K562 (cell line): ENCODE results near the gene INMT. TPM values are rescaled to one million over a fixed set of nuclear protein-coding genes. Genes with fewer than 3 reads are reported as not detected.

Source experiments
- ATAC-seq: fragments of 200-7000 bp; cut with Tn5 transposase; 3 replicates; pipeline ENCODE4 v1.9.1; 2020; ENCODE audit warnings: moderate library complexity
- BruUV-seq: library from RNA; stranded (reverse); fragments of 400-500 nt; replicated peaks from 2 replicates; lab custom pipeline; 2021; lab: Mats Ljungman, UMichigan
- CTCF ChIA-PET: fragments of 300-600 bp; formaldehyde crosslinking; extraction: SDS; loops from one replicate; lab custom pipeline; 2021; ENCODE audit warnings: low intra/inter-chr PET ratio; lab: Yijun Ruan, JAX
- POLR2A ChIA-PET: fragments of 300-600, 350-650 bp; sonication (Branson Sonifier 250); formaldehyde crosslinking; extraction: SDS; loops from one replicate; lab custom pipeline; 2021; ENCODE audit warnings: antibody characterized with exemption, inconsistent platforms; lab: Yijun Ruan, JAX
- DNase-seq, 4 experiments: peaks; one replicate each; pipeline versions ENCODE4 v3.0.0 to v3.0.0-alpha.2; 2011 to 2018; ENCODE audit warnings: low spot score in 3 of 4, mixed read lengths in 3 of 4; ENCODE audit errors: extremely low read depth in 1 of 4
- FAIRE-seq: peaks from 2 replicates; lab custom pipeline; 2011; peaks lifted over from hg19 to GRCh38; lab: Jason Lieb, UNC
- H2AFZ ChIP-seq: 2 replicates; pipeline ENCODE4 v1.6.0; 2011; ENCODE audit warnings: low read depth, low read length, control low read depth, inconsistent platforms
- H3K27ac ChIP-seq: fragments of 200-600 bp; 3 replicates; pipeline ENCODE4 v1.8.0; 2011; ENCODE audit warnings: low read depth, mild to moderate bottlenecking, control low read depth, inconsistent platforms, low read length, moderate library complexity, mixed read lengths; ENCODE audit errors: extremely low read depth
- H3K27me3 ChIP-seq, 2 experiments: fragments of 300-600 bp in 1 of 2; 2 replicates in 1 of 2; 3 replicates in 1 of 2; pipeline versions ENCODE4 v1.6.0 to v1.8.0; 2011; ENCODE audit warnings: inconsistent platforms in 2 of 2, low read length in 2 of 2, mild to moderate bottlenecking in 1 of 2, mixed read lengths in 1 of 2, moderate library complexity in 1 of 2; ENCODE audit not compliant: control insufficient read depth in 2 of 2, insufficient read depth in 2 of 2
- H3K36me3 ChIP-seq: fragments of 300-600 bp; 3 replicates; pipeline ENCODE4 v1.8.0; 2011; ENCODE audit warnings: mild to moderate bottlenecking, low read length, inconsistent platforms; ENCODE audit not compliant: control insufficient read depth, insufficient read depth
- H3K4me1 ChIP-seq, 2 experiments: fragments of 200-600 bp in 1 of 2; replicated peaks in 1 of 2; 2 replicates in 1 of 2; 3 replicates in 1 of 2; pipeline versions ENCODE4 v1.5.1 to v1.8.0; 2011; ENCODE audit warnings: inconsistent platforms in 2 of 2, low read length in 2 of 2, mild to moderate bottlenecking in 1 of 2, mixed read lengths in 1 of 2, moderate library complexity in 1 of 2; ENCODE audit not compliant: control insufficient read depth in 2 of 2, insufficient read depth in 2 of 2
- H3K4me2 ChIP-seq: 2 replicates; pipeline ENCODE4 v1.6.1; 2011; ENCODE audit warnings: low read length, control low read depth, inconsistent platforms, mixed read lengths; ENCODE audit not compliant: insufficient read depth
- H3K4me3 ChIP-seq: fragments of 200-600 bp; sonication (generic), shearing (Covaris generic); 2 replicates; pipeline ENCODE4 v1.5.1; 2016; ENCODE audit warnings: control low read depth, inconsistent platforms
- H3K79me2 ChIP-seq: fragments of 200-600 bp; 3 replicates; pipeline ENCODE4 v1.8.0; 2011; ENCODE audit warnings: low read length, inconsistent platforms; ENCODE audit not compliant: control insufficient read depth, insufficient read depth
- H3K9ac ChIP-seq, 2 experiments: 2 replicates each; pipeline versions ENCODE4 v1.6.0 to v1.6.1; 2011; ENCODE audit warnings: low read depth in 2 of 2, low read length in 2 of 2, control low read depth in 1 of 2, inconsistent platforms in 1 of 2, mild to moderate bottlenecking in 1 of 2, mixed read lengths in 1 of 2; ENCODE audit not compliant: insufficient read depth in 1 of 2
- H3K9me1 ChIP-seq: one replicate; pipeline ENCODE4 v1.6.0; 2011; ENCODE audit warnings: inconsistent platforms, mild to moderate bottlenecking, low read length, moderate library complexity; ENCODE audit not compliant: control insufficient read depth, insufficient read depth
- H3K9me3 ChIP-seq: replicated peaks from 2 replicates; pipeline ENCODE4 v1.5.1; 2011; ENCODE audit warnings: low read depth, low read length, inconsistent platforms; ENCODE audit not compliant: control insufficient read depth, insufficient read depth
- H4K20me1 ChIP-seq: replicated peaks from 2 replicates; pipeline ENCODE4 v1.6.1; 2011; ENCODE audit warnings: low read length, inconsistent platforms, mixed read lengths; ENCODE audit not compliant: control insufficient read depth, insufficient read depth
- HMGN3 ChIP-seq: IDR thresholded peaks from 2 replicates; pipeline ENCODE4 v1.6.1; 2011; ENCODE audit warnings: borderline replicate concordance, low read depth, mild to moderate bottlenecking, mixed read lengths, low read length; ENCODE audit not compliant: insufficient read length; ENCODE audit errors: extremely low read depth
- NRF1 ChIP-seq, 2 experiments: fragments of 450-650 bp; IDR thresholded peaks in 1 of 2; conservative IDR thresholded peaks in 1 of 2; 2 replicates each; pipeline ENCODE4 v1.6.1; 2014; ENCODE audit warnings: mild to moderate bottlenecking in 2 of 2
- SP2 ChIP-seq: IDR thresholded peaks from 2 replicates; pipeline ENCODE4 v1.6.1; 2011; ENCODE audit warnings: mild to moderate bottlenecking, low read depth, low read length, moderate library complexity; ENCODE audit not compliant: poor library complexity, severe bottlenecking; ENCODE audit errors: extremely low read depth
- ZNF76 ChIP-seq: fragments of 250-450 bp; sonication (Bioruptor Pico); IDR thresholded peaks from 2 replicates; pipeline ENCODE4 v1.4.0; 2020; ENCODE audit warnings: mild to moderate bottlenecking, moderate library complexity, borderline replicate concordance
- WGBS: fragments of 100-300 bp; shearing (Covaris generic); methylation state at CpG from one replicate; pipeline ENCODE4 v1.1.6; 2016; ENCODE audit warnings: low coverage, mixed read lengths; ENCODE audit not compliant: insufficient coverage; ENCODE audit errors: missing lambda C conversion rate; 5-methylcytosine and 5-hydroxymethylcytosine counted together
- in situ Hi-C: fragments of 300-500 bp; cut with MboI; formaldehyde crosslinking; loops from 4 replicates; pipeline ENCODE4 v1.15.0; 2018; ENCODE audit warnings: inconsistent platforms, mixed read lengths
- intact Hi-C: fragments of 100-400 bp; cut with micrococcal nuclease; formaldehyde crosslinking; loops from 2 replicates; pipeline ENCODE4 v1.14.2; 2022
- polyA plus RNA-seq, 8 experiments: library from polyadenylated mRNA; depleted of rRNA in 4 of 8; stranded (reverse) in 5 of 8; unstranded in 3 of 8; fragments of >200 nt; fragmentation: Nextera tagmentation in 2 of 8; fragmentation: Illumina TruSeq in 1 of 8; extraction: Ambion mirVana in 2 of 8; extraction: Trizol in 1 of 8; gene quantifications; 2 replicates each; pipeline versions ENCODE4 v1.2.1 to v1.2.3, GENCODE V29; 2011 to 2014; ENCODE audit warnings: inconsistent platforms in 1 of 8, missing spikeins in 1 of 8
- total RNA-seq, 7 experiments: library from RNA; depleted of rRNA in 6 of 7; stranded (reverse); fragments of >200 nt in 6 of 7; fragmentation: Illumina TruSeq in 2 of 7; extraction: Trizol in 2 of 7; gene quantifications; 2 replicates each; pipeline versions ENCODE4 v1.2.1 to v1.2.3, GENCODE V29; 2011 to 2021; ENCODE audit warnings: low replicate concordance in 1 of 7
- TF ChIP-seq, protein P1 (sequence below): fragments of 450-650 bp; formaldehyde crosslinking; IDR thresholded peaks from 2 replicates; pipeline ENCODE4 v1.4.0; 2020; ENCODE audit warnings: mild to moderate bottlenecking
- TF ChIP-seq, protein P2 (sequence below): fragments of 250-450 bp; sonication (Bioruptor Pico); IDR thresholded peaks from 2 replicates; pipeline ENCODE4 v1.8.0; 2021; ENCODE audit warnings: borderline replicate concordance, mild to moderate bottlenecking, moderate library complexity; ENCODE audit not compliant: poor library complexity, severe bottlenecking

Gene INMT
- total and polyA plus RNA-seq, 9 of the 15 experiments (the other 6 are each of a cell fraction or from before 2014, with no cell fraction given) = 0.04 to 0.27 TPM; not detected in 7

GRCh38 chr7:30709549-30709948 lies 42.4 kb upstream of the INMT start:
- no peaks in the 10 kb centered on the region for H3K9me3 ChIP-seq

GRCh38 chr7:30710669-30711068 lies 41.3 kb upstream of the INMT start:
- TF ChIP-seq, protein P1, sequence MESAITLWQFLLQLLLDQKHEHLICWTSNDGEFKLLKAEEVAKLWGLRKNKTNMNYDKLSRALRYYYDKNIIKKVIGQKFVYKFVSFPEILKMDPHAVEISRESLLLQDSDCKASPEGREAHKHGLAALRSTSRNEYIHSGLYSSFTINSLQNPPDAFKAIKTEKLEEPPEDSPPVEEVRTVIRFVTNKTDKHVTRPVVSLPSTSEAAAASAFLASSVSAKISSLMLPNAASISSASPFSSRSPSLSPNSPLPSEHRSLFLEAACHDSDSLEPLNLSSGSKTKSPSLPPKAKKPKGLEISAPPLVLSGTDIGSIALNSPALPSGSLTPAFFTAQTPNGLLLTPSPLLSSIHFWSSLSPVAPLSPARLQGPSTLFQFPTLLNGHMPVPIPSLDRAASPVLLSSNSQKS (CRISPR knock-in tag) = no peak
- TF ChIP-seq, protein P2, sequence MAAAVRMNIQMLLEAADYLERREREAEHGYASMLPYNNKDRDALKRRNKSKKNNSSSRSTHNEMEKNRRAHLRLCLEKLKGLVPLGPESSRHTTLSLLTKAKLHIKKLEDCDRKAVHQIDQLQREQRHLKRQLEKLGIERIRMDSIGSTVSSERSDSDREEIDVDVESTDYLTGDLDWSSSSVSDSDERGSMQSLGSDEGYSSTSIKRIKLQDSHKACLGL (CRISPR knock-in tag) = no peak
- no peak for TF ChIP-seq ZNF76
- 1% methylated on average over 4 of the region's 4 CpGs for WGBS
- Histone ChIP-seq H2AFZ (no peak overlapping the region), H3K36me3 (no peaks in the 10 kb centered on the region), H3K4me2 (no peak overlapping the region), H3K27me3 (peaks cover 17 to 57% of the 10 kb centered on the region in 2 experiments; a peak in 4 of 5 replicates), H3K4me1 (peaks cover 1 to 2% of the 10 kb centered on the region in 2 experiments; a peak in 3 of 5 replicates), H4K20me1 (0 out of 2 replicates have a peak, but pooled peaks cover 2% of the 10 kb centered on the region), H3K79me2 (no peaks in the 10 kb centered on the region), H3K9ac (no peak overlapping the region), H3K4me3 (no peak overlapping the region), H3K9me3 (no peaks in the 10 kb centered on the region), H3K9me1 (no peaks in the 10 kb centered on the region), H3K27ac (no peak overlapping the region)
- CTCF ChIA-PET = no interaction called here
- BruUV-seq = no TSS peak
- ATAC-seq (no peak), FAIRE-seq (no peak), DNase-seq (no peak)
- in situ Hi-C loops = no loop called here
- intact Hi-C loops = no loop called here
- POLR2A ChIA-PET = interaction anchor here (0.9 to 1.6 kb wide), 5 partner anchors 10 to 86 kb away, joined by 3 to 6 read pairs (median 3); no protein-coding TSS in a partner anchor

More at GRCh38 chr7:30709549-30709948, 42.4 kb upstream of the INMT start:
- Histone ChIP-seq H3K4me3 (no peak overlapping the region), H3K36me3 (no peaks in the 10 kb centered on the region), H3K79me2 (no peaks in the 10 kb centered on the region), H3K27ac (no peak overlapping the region), H3K9ac (no peak overlapping the region; a peak in 1 of 4 replicates), H4K20me1 (0 out of 2 replicates have a peak, but pooled peaks cover 2% of the 10 kb centered on the region), H3K4me1 (peaks cover 2 to 4% of the 10 kb centered on the region in 2 experiments; a peak in 3 of 5 replicates), H3K4me2 (no peak overlapping the region), H3K9me1 (no peaks in the 10 kb centered on the region), H2AFZ (no peak overlapping the region), H3K27me3 (peaks cover 18 to 65% of the 10 kb centered on the region in 2 experiments; a peak in 4 of 5 replicates)
- POLR2A ChIA-PET = interaction anchor here (0.9 to 2.2 kb wide), 5 partner anchors 9 to 87 kb away, joined by 3 to 6 read pairs (median 3); no protein-coding TSS in a partner anchor
- TF ChIP-seq SP2 = peak; percentile 17
- TF ChIP-seq HMGN3 = no peak
- TF ChIP-seq NRF1 (conservative IDR thresholded peaks at IDR 0.05 in 1 of 2, IDR thresholded peaks at IDR 0.05 in 1 of 2) = no peak
- intact Hi-C loops = no loop called here
- WGBS = 0% methylated on average over 6 of the region's 6 CpGs
- CTCF ChIA-PET = no interaction called here
- no peak for DNase-seq
- ATAC-seq = no peak
- no peak for FAIRE-seq
- in situ Hi-C loops = no loop called here
- BruUV-seq = no TSS peak
